Nephron progenitor cell (in vitro differentiated cells): Measurements from ENCODE around the gene AVPR1B.
"Not testable (repeated sequence)": the region's sequence is repeated elsewhere in the genome, so short reads cannot be mapped to it uniquely, and the experiment has no call there.

Experiments used
- DNase-seq: peaks from one replicate; pipeline ENCODE4 v3.0.0; 2021
- H3K27ac Mint-ChIP-seq: 2 replicates; pipeline ENCODE4 v1.8.0; 2021; ENCODE audit warnings: mild to moderate bottlenecking, moderate library complexity, mixed read lengths
- H3K27me3 Mint-ChIP-seq: 2 replicates; pipeline ENCODE4 v1.8.0; 2021; ENCODE audit warnings: mild to moderate bottlenecking, low read depth, mixed read lengths; ENCODE audit not compliant: poor library complexity
- H3K36me3 Mint-ChIP-seq: 2 replicates; pipeline ENCODE4 v1.8.0; 2021; ENCODE audit warnings: low read depth, mixed read lengths
- H3K4me1 Mint-ChIP-seq: 2 replicates; pipeline ENCODE4 v1.8.0; 2021; ENCODE audit warnings: mixed read lengths
- H3K4me3 Mint-ChIP-seq: 2 replicates; pipeline ENCODE4 v1.8.0; 2021; ENCODE audit warnings: mild to moderate bottlenecking, moderate library complexity, mixed read lengths
- H3K9me3 Mint-ChIP-seq: 2 replicates; pipeline ENCODE4 v1.8.0; 2021; ENCODE audit warnings: mild to moderate bottlenecking, moderate library complexity, mixed read lengths
- CTCF ChIP-seq: fragments of 200-600 bp; sonication (generic); IDR thresholded peaks from 2 replicates; pipeline ENCODE4 v1.5.0; 2021; ENCODE audit warnings: antibody characterized with exemption

Gene AVPR1B

GRCh38 chr1:206065547-206066145 lies 51.5 kb downstream of the AVPR1B start:
- Mint-ChIP-seq H3K4me1 (peaks cover 18% of the 10 kb centered on the region), H3K36me3 (peaks cover 10% of the 10 kb centered on the region), H3K27me3 (peaks cover 31% of the 10 kb centered on the region), H3K27ac (no peak overlapping the region), H3K4me3 (no peak overlapping the region), H3K9me3 (peaks cover 30% of the 10 kb centered on the region)
- no peak for TF ChIP-seq CTCF
- DNase-seq, result no peak

- Mint-ChIP-seq H3K4me1 (peaks cover 18% of the 10 kb centered on the region), H3K9me3 (peaks cover 30% of the 10 kb centered on the region), H3K27me3 (peaks cover 27% of the 10 kb centered on the region)
- H3K4me3 Mint-ChIP-seq, H3K27ac Mint-ChIP-seq, H3K36me3 Mint-ChIP-seq, DNase-seq: not testable (repeated sequence)
Observed at GRCh38 chr1:206064501-206064900, 52.7 kb downstream of the AVPR1B start.

DNA sequence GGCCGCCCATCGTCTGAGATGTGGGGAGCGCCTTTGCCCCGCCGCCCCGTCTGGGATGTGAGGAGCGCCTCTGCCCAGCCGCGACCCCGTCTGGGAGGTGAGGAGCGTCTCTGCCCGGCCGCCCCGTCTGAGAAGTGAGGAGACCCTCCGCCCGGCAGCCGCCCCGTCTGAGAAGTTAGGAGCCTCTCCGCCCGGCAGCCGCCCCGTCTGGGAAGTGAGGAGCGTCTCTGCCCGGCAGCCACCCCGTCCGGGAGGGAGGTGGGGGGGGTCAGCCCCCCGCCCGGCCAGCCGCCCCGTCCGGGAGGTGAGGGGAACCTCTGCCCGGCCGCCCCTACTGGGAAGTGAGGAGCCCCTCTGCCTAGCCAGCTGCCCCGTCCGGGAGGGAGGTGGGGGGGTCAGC lies 53.2 kb downstream of the AVPR1B start:
- not testable (repeated sequence) for H3K4me3 Mint-ChIP-seq

DNA sequence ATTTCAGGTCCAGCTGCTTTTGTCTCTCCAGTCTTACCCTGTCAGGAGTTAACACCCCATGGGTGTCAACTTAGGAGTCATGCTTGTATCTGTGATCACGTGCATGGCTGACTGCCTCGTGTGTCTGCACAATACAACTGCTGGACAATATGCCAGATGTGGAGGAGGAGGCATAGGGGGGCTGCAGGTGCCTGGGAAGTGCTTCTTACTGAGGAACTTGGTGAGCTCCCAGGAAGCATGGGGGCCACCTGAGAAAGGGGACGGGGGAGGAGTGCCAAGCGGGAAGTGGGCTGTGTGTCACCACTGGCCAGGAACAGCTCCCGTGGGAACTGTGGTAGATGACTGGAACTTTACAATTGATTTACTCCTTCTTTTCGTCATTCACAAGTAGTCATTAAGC lies 54.7 kb downstream of the AVPR1B start:
- H3K4me3 Mint-ChIP-seq, result no peak overlapping the region
- peaks cover 35% of the 10 kb centered on the region for H3K9me3 Mint-ChIP-seq
- DNase-seq, result no peak
- peaks cover 26% of the 10 kb centered on the region for H3K27me3 Mint-ChIP-seq
- peaks cover 20% of the 10 kb centered on the region for H3K4me1 Mint-ChIP-seq
- H3K36me3 Mint-ChIP-seq, result peaks cover 10% of the 10 kb centered on the region
- H3K27ac Mint-ChIP-seq, result no peak overlapping the region
- no peak for TF ChIP-seq CTCF

More for the DNA sequence above, 53.2 kb downstream of the AVPR1B start:
- not testable (repeated sequence) for H3K36me3 Mint-ChIP-seq, DNase-seq, H3K27ac Mint-ChIP-seq
- H3K27me3 Mint-ChIP-seq, result peaks cover 28% of the 10 kb centered on the region
- peaks cover 32% of the 10 kb centered on the region for H3K9me3 Mint-ChIP-seq
- peaks cover 19% of the 10 kb centered on the region for H3K4me1 Mint-ChIP-seq

DNA sequence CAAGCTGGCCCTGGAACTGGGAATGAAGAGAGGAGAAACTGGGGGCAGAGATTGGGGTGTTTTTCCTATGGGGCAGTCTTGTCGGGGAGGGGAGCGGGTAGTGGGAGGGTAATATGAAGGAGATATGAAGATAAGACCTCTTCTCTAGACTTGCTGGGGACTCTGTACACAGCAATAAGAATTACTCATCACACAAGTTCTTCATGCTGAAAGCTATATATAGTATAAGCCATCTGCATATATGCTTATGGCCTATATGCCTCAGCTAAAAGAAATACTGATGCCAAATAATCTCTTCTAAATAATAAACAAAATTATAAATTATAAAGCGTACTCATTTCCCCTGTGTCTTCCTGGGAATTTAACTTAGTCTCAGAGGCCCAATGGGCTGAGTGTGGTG lies 56.3 kb downstream of the AVPR1B start:
- TF ChIP-seq CTCF, result no peak
- Mint-ChIP-seq H3K4me1 (peaks cover 6% of the 10 kb centered on the region), H3K27me3 (peaks cover 28% of the 10 kb centered on the region), H3K27ac (no peak overlapping the region), H3K4me3 (no peak overlapping the region), H3K9me3 (peaks cover 35% of the 10 kb centered on the region), H3K36me3 (peaks cover 10% of the 10 kb centered on the region)
- DNase-seq, result no peak
